Endothelial cell of umbilical vein (primary cell): ENCODE measurements around the gene CAMK2D. TPM values are rescaled to one million over a fixed set of nuclear protein-coding genes. Genes with fewer than 3 reads are reported as not detected.

Experiments
- BruUV-seq: library from RNA; stranded (reverse); fragments of 400-500 nt; replicated peaks from 2 replicates; lab custom pipeline; 2021; lab: Mats Ljungman, UMichigan
- CTCF ChIA-PET: fragments of 300-600, 350-600 bp; sonication (Branson Sonifier 250); formaldehyde crosslinking; loops from one replicate; lab custom pipeline; 2021; ENCODE audit warnings: antibody characterized with exemption, inconsistent platforms; lab: Charles Lee
- POLR2A ChIA-PET: fragments of 300-600, 350-600 bp; sonication (Branson Sonifier 250); formaldehyde crosslinking; loops from one replicate; lab custom pipeline; 2021; ENCODE audit warnings: antibody characterized with exemption, inconsistent platforms; lab: Charles Lee
- DNase-seq: peaks from one replicate; pipeline ENCODE4 v3.0.0-alpha.2; 2011; ENCODE audit warnings: low read depth, low spot score
- FAIRE-seq: peaks from 2 replicates; lab custom pipeline; 2011; peaks lifted over from hg19 to GRCh38; lab: Jason Lieb, UNC
- H2AFZ ChIP-seq: 2 replicates; pipeline ENCODE4 v1.6.0; 2012; ENCODE audit warnings: low read depth, low read length, control low read depth, inconsistent platforms
- H3K27ac ChIP-seq: 2 replicates; pipeline ENCODE4 v1.5.1; 2011; ENCODE audit warnings: low read depth, mild to moderate bottlenecking, control low read depth, low read length, moderate library complexity; ENCODE audit not compliant: insufficient read depth
- H3K27me3 ChIP-seq, 2 experiments: 2 replicates each; pipeline versions ENCODE4 v1.6.0 to v1.6.1; 2011; ENCODE audit warnings: low read length in 2 of 2, mixed read lengths in 1 of 2; ENCODE audit not compliant: control insufficient read depth in 2 of 2, insufficient read depth in 2 of 2
- H3K36me3 ChIP-seq, 2 experiments: 2 replicates in 1 of 2; 3 replicates in 1 of 2; pipeline ENCODE4 v1.5.1; 2011; ENCODE audit warnings: low read length in 2 of 2, mild to moderate bottlenecking in 1 of 2, moderate library complexity in 1 of 2; ENCODE audit not compliant: control insufficient read depth in 2 of 2, insufficient read depth in 2 of 2; ENCODE audit errors: extremely low read depth in 1 of 2
- H3K4me1 ChIP-seq: 3 replicates; pipeline ENCODE4 v1.5.1; 2011; ENCODE audit warnings: mild to moderate bottlenecking, low read length; ENCODE audit not compliant: control insufficient read depth, insufficient read depth; ENCODE audit errors: extremely low read depth
- H3K4me2 ChIP-seq: 2 replicates; pipeline ENCODE4 v1.6.1; 2011; ENCODE audit warnings: low read length, control low read depth, mixed read lengths; ENCODE audit not compliant: insufficient read depth
- H3K4me3 ChIP-seq, 3 experiments: fragments of 200-600 bp in 1 of 3; sonication (generic), shearing (Covaris generic) in 1 of 3; replicated peaks in 1 of 3; 2 replicates each; pipeline ENCODE4 v1.5.1; 2011 to 2016; ENCODE audit warnings: control low read depth in 3 of 3, low read length in 3 of 3, mild to moderate bottlenecking in 2 of 3, inconsistent platforms in 1 of 3, low read depth in 1 of 3, moderate library complexity in 1 of 3; ENCODE audit not compliant: insufficient read depth in 1 of 3
- H3K79me2 ChIP-seq: 2 replicates; pipeline ENCODE4 v1.6.0; 2012; ENCODE audit warnings: low read length, inconsistent platforms; ENCODE audit not compliant: control insufficient read depth, insufficient read depth
- H3K9ac ChIP-seq: replicated peaks from 2 replicates; pipeline ENCODE3; 2011; ENCODE audit warnings: low read length, control low read depth; ENCODE audit not compliant: insufficient read depth; ENCODE audit errors: extremely low read depth
- H3K9me1 ChIP-seq: replicated peaks from 3 replicates; pipeline ENCODE4 v1.6.0; 2011; ENCODE audit warnings: mild to moderate bottlenecking, low read length; ENCODE audit not compliant: control insufficient read depth, insufficient read depth; ENCODE audit errors: extremely low read depth
- H3K9me3 ChIP-seq: replicated peaks from 2 replicates; pipeline ENCODE4 v1.5.1; 2012; ENCODE audit warnings: low read length, inconsistent platforms; ENCODE audit not compliant: control insufficient read depth, insufficient read depth
- H4K20me1 ChIP-seq: replicated peaks from 2 replicates; pipeline ENCODE3; 2011; ENCODE audit warnings: mild to moderate bottlenecking, low read length; ENCODE audit not compliant: control insufficient read depth, insufficient read depth; ENCODE audit errors: extremely low read depth
- CTCF ChIP-seq, 2 donors: IDR thresholded peaks; 1 replicate in 1 of 2; 2 replicates in 1 of 2; pipeline ENCODE4 v1.5.1; 2011; ENCODE audit warnings: low read length in 2 of 2, mild to moderate bottlenecking in 2 of 2, moderate library complexity in 2 of 2, control low read depth in 1 of 2, inconsistent platforms in 1 of 2, low read depth in 1 of 2; ENCODE audit not compliant: insufficient read depth in 1 of 2; ENCODE audit errors: extremely low read depth in 1 of 2
- EZH2 ChIP-seq: IDR thresholded peaks from 2 replicates; pipeline ENCODE4 v1.6.1; 2012; ENCODE audit warnings: borderline replicate concordance, low read depth, mild to moderate bottlenecking, moderate library complexity, low read length, inconsistent platforms; ENCODE audit not compliant: severe bottlenecking
- FOS ChIP-seq: IDR thresholded peaks from 2 replicates; pipeline ENCODE4 v1.6.1; 2011; ENCODE audit warnings: mild to moderate bottlenecking, low read length, moderate library complexity, borderline replicate concordance; ENCODE audit not compliant: insufficient read depth
- GATA2 ChIP-seq: IDR thresholded peaks from 2 replicates; pipeline ENCODE4 v1.7.0; 2011; ENCODE audit warnings: low read depth, mild to moderate bottlenecking, moderate library complexity, mixed read lengths, low read length; ENCODE audit not compliant: insufficient read length, insufficient read depth
- JUN ChIP-seq: IDR thresholded peaks from 2 replicates; pipeline ENCODE4 v1.6.1; 2011; ENCODE audit warnings: borderline replicate concordance, low read depth; ENCODE audit not compliant: insufficient read length, insufficient read depth
- MAX ChIP-seq: IDR thresholded peaks from 2 replicates; pipeline ENCODE4 v1.6.1; 2011; ENCODE audit not compliant: insufficient read depth, insufficient read length
- MYC ChIP-seq: IDR thresholded peaks from one replicate; pipeline ENCODE4 v1.6.1; 2011; ENCODE audit warnings: mild to moderate bottlenecking, low read depth, low read length
- POLR2A ChIP-seq: IDR thresholded peaks from 2 replicates; pipeline ENCODE4 v1.6.1; 2012; ENCODE audit warnings: low read depth, mild to moderate bottlenecking, control low read depth, low read length
- POLR2AphosphoS5 ChIP-seq: IDR thresholded peaks from 2 replicates; pipeline ENCODE4 v1.6.1; 2012; ENCODE audit warnings: low read depth, mild to moderate bottlenecking, control low read depth, low read length, moderate library complexity; ENCODE audit not compliant: insufficient read depth
- dilution Hi-C: fragments of 300-500 bp; cut with MboI; formaldehyde crosslinking; loops from one replicate; pipeline ENCODE4 v1.15.0; 2019; ENCODE audit warnings: low sequenced_read_pairs; ENCODE audit not compliant: extremely low pct_ligation_motif_present
- intact Hi-C: fragments of 100-400 bp; cut with micrococcal nuclease; formaldehyde crosslinking; loops from one replicate; pipeline ENCODE4 v1.10.0; 2022
- polyA plus RNA-seq, 4 experiments: library from polyadenylated mRNA; depleted of rRNA in 3 of 4; stranded (reverse) in 3 of 4; unstranded in 1 of 4; fragments of >200 nt; gene quantifications; 2 replicates each; pipeline versions ENCODE4 v1.2.1 to v1.2.3, GENCODE V29; 2011 to 2012; ENCODE audit warnings: missing spikeins in 1 of 4
- total RNA-seq: library from RNA; stranded (reverse); gene quantifications from 2 replicates; pipeline ENCODE4 v1.2.3, GENCODE V29; 2021

Gene CAMK2D
- total and polyA plus RNA-seq, 2 donors (not counting 3 experiments of a cell fraction or from before 2014, with no cell fraction given), result 10.4 to 30.7 TPM

DNA sequence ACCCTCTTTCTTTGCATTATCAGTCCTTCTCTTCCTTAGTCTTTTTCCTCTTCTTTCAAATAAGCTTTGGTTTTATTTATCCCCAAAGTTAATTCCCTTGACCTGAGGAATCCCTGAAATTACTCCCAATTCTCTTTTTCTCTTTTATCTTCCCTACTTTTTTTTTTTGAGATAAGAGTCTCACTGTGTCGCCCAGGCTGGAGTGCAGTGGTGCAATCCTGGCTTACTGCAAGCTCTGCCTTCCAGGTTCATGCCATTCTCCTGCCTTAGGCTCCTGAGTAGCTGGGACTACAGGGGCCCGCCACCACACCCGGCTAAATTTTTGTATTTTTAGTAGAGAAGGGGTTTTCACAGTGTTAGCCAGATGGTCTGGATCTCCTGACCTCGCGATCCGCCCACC, 17.8 kb downstream of the CAMK2D start:
- Histone ChIP-seq H3K4me3 (no peak overlapping the region), H3K9me3 (no peaks in the 10 kb centered on the region), H3K4me1 (no peaks in the 10 kb centered on the region), H3K4me2 (no peak overlapping the region), H3K79me2 (no peaks in the 10 kb centered on the region), H2AFZ (no peak overlapping the region), H3K9me1 (no peaks in the 10 kb centered on the region), H3K27me3 (no peaks in the 10 kb centered on the region), H4K20me1 (no peaks in the 10 kb centered on the region), H3K36me3 (peaks cover 0 to 3% of the 10 kb centered on the region in 2 experiments), H3K9ac (no peak overlapping the region), H3K27ac (no peak overlapping the region)
- no peak for FAIRE-seq
- dilution Hi-C loops, result no loop called here
- POLR2A ChIA-PET, result no interaction called here
- intact Hi-C loops, result no loop called here
- no peak for DNase-seq
- TF ChIP-seq CTCF (IDR thresholded peaks at IDR 0.05; ENCODE audit: extremely low read depth in 1 of 2, insufficient read depth in 1 of 2, low read depth in 1 of 2, low read length in 2 of 2), result no peak
- TF ChIP-seq EZH2, result no peak
- CTCF ChIA-PET, result no interaction called here
- BruUV-seq, result no TSS peak

- DNase-seq (no peak), FAIRE-seq (no peak)
- Histone ChIP-seq H3K9me3 (no peaks in the 10 kb centered on the region), H3K79me2 (no peaks in the 10 kb centered on the region), H3K4me1 (no peaks in the 10 kb centered on the region), H3K4me3 (no peak overlapping the region), H3K27me3 (no peaks in the 10 kb centered on the region), H3K9ac (no peak overlapping the region), H3K4me2 (no peak overlapping the region), H3K9me1 (no peaks in the 10 kb centered on the region), H2AFZ (no peak overlapping the region), H4K20me1 (no peaks in the 10 kb centered on the region), H3K36me3 (peaks cover 0 to 3% of the 10 kb centered on the region in 2 experiments), H3K27ac (no peak overlapping the region)
- dilution Hi-C loops (no loop called here), intact Hi-C loops (no loop called here)
- BruUV-seq, result no TSS peak
- ChIA-PET CTCF (no interaction called here), POLR2A (no interaction called here)
- TF ChIP-seq MYC, result no peak
- TF ChIP-seq FOS, result no peak
- TF ChIP-seq CTCF (IDR thresholded peaks at IDR 0.05; ENCODE audit: extremely low read depth in 1 of 2, insufficient read depth in 1 of 2, low read depth in 1 of 2, low read length in 2 of 2), result no peak
- TF ChIP-seq GATA2, result no peak
- no peak for TF ChIP-seq JUN
- no peak for TF ChIP-seq POLR2AphosphoS5
- TF ChIP-seq POLR2A, result no peak
- TF ChIP-seq EZH2, result no peak
- no peak for TF ChIP-seq MAX
These were observed 18.9 kb downstream of the CAMK2D start for GRCh38 chr4:113742643-113743042.
